ENCODE data around the gene KLHL40.

- no peak for TF ChIP-seq POLR2A (IDR thresholded peaks at IDR 0.05; ENCODE audit: low read depth)
- TF ChIP-seq EP300 (IDR thresholded peaks at IDR 0.05): no peak
These were observed 4.5 kb upstream of the KLHL40 start for GRCh38 chr3:42680806-42681205.

Measured in esophagus muscularis mucosa (tissue), 2 donors.